Hepatocyte (in vitro differentiated cells): ENCODE measurements around the gene SDHAF3. TPM values are rescaled to one million over a fixed set of nuclear protein-coding genes. Genes with fewer than 3 reads are reported as not detected.

Experiments used
- DNase-seq: peaks from one replicate; pipeline ENCODE4 v3.0.0-alpha.2; 2016; ENCODE audit warnings: low spot score
- H2AFZ ChIP-seq: fragments of 200-600 bp; sonication (generic); 2 replicates; pipeline ENCODE4 v1.6.0; 2016; ENCODE audit warnings: antibody characterized with exemption, mild to moderate bottlenecking
- H3K27ac ChIP-seq: fragments of 200-600 bp; sonication (generic); 2 replicates; pipeline ENCODE4 v1.5.1; 2016; ENCODE audit warnings: mild to moderate bottlenecking
- H3K27me3 ChIP-seq: fragments of 200-600 bp; sonication (generic); 2 replicates; pipeline ENCODE4 v1.6.1; 2016
- H3K36me3 ChIP-seq: fragments of 200-600 bp; sonication (generic); replicated peaks from 2 replicates; pipeline ENCODE4 v1.5.1; 2016; ENCODE audit warnings: low read depth; ENCODE audit not compliant: insufficient read depth
- H3K4me1 ChIP-seq: fragments of 200-600 bp; sonication (generic); 2 replicates; pipeline ENCODE4 v1.5.1; 2016; ENCODE audit warnings: mild to moderate bottlenecking, moderate library complexity; ENCODE audit not compliant: insufficient read depth
- H3K4me2 ChIP-seq: fragments of 200-600 bp; sonication (generic); 2 replicates; pipeline ENCODE4 v1.6.0; 2016
- H3K4me3 ChIP-seq: fragments of 200-600 bp; sonication (generic); 2 replicates; pipeline ENCODE4 v1.5.1; 2016; ENCODE audit warnings: mild to moderate bottlenecking
- H3K79me2 ChIP-seq: fragments of 200-600 bp; sonication (generic); 2 replicates; pipeline ENCODE4 v1.6.0; 2017; ENCODE audit warnings: mild to moderate bottlenecking
- H3K9me2 ChIP-seq: fragments of 200-600 bp; sonication (generic); replicated peaks from 2 replicates; pipeline ENCODE4 v1.6.0; 2017; ENCODE audit warnings: mild to moderate bottlenecking; ENCODE audit not compliant: insufficient read depth
- H3K9me3 ChIP-seq: fragments of 200-600 bp; sonication (generic); 2 replicates; pipeline ENCODE4 v1.5.1; 2016; ENCODE audit warnings: low read depth, mild to moderate bottlenecking
- H4K20me1 ChIP-seq: fragments of 200-600 bp; sonication (generic); 2 replicates; pipeline ENCODE4 v1.6.0; 2016; ENCODE audit warnings: mild to moderate bottlenecking; ENCODE audit not compliant: insufficient read depth, poor library complexity, severe bottlenecking
- CTCF ChIP-seq: fragments of 200-600 bp; sonication (generic); IDR thresholded peaks from 2 replicates; pipeline ENCODE4 v1.5.1; 2016; ENCODE audit warnings: antibody characterized with exemption, mild to moderate bottlenecking; ENCODE audit not compliant: poor library complexity
- EZH2 ChIP-seq: fragments of 200-600 bp; sonication (generic); IDR thresholded peaks from 2 replicates; pipeline ENCODE4 v1.6.1; 2016; ENCODE audit warnings: antibody characterized with exemption, mild to moderate bottlenecking, borderline replicate concordance
- EZH2phosphoT487 ChIP-seq: fragments of 200-600 bp; sonication (generic); IDR thresholded peaks from one replicate; pipeline ENCODE4 v1.6.1; 2018; ENCODE audit warnings: antibody characterized with exemption, mild to moderate bottlenecking, low read depth, moderate library complexity; ENCODE audit not compliant: unreplicated experiment, severe bottlenecking
- WGBS: methylation state at CpG from one replicate; pipeline ENCODE4 v1.1.6; 2016; ENCODE audit warnings: low lambda C conversion rate; ENCODE audit errors: missing lambda C conversion rate; 5-methylcytosine and 5-hydroxymethylcytosine counted together
- polyA plus RNA-seq: library from polyadenylated mRNA; unstranded; fragments of >200 nt; fragmentation: Nextera tagmentation; extraction: Ambion mirVana; gene quantifications from 2 replicates; pipeline ENCODE4 v1.2.1, GENCODE V29; 2016
- total RNA-seq: library from RNA; depleted of rRNA; stranded (reverse); fragments of >200 nt; gene quantifications from 2 replicates; pipeline ENCODE4 v1.2.3, GENCODE V29; 2014

The SDHAF3 gene
- total and polyA plus RNA-seq, 2 experiments from 2014 or later, result 17.5 to 20.1 TPM

- Histone ChIP-seq H3K9me2 (no peaks in the 10 kb centered on the region), H3K4me1 (no peaks in the 10 kb centered on the region), H3K4me3 (no peak overlapping the region), H3K27me3 (no peaks in the 10 kb centered on the region), H3K4me2 (no peak overlapping the region), H2AFZ (no peak overlapping the region), H3K27ac (no peak overlapping the region), H3K36me3 (no peaks in the 10 kb centered on the region), H4K20me1 (no peaks in the 10 kb centered on the region), H3K79me2 (no peaks in the 10 kb centered on the region), H3K9me3 (no peaks in the 10 kb centered on the region)
- DNase-seq, result no peak
- WGBS, result 65% methylated on average over 3 of the region's 3 CpGs
- TF ChIP-seq EZH2phosphoT487 (no peak), EZH2 (no peak), CTCF (no peak)
Observed at GRCh38 chr7:97167749-97168148, 50.3 kb downstream of the SDHAF3 start.

- no peaks in the 10 kb centered on the region for H3K79me2 ChIP-seq
- no peaks in the 10 kb centered on the region for H3K9me2 ChIP-seq
- H3K4me1 ChIP-seq, result no peaks in the 10 kb centered on the region
- TF ChIP-seq EZH2 (no peak), CTCF (no peak), EZH2phosphoT487 (no peak)
- no peak overlapping the region for H3K4me3 ChIP-seq
- no peaks in the 10 kb centered on the region for H3K27me3 ChIP-seq
- H3K9me3 ChIP-seq, result no peaks in the 10 kb centered on the region
- no peak overlapping the region for H3K4me2 ChIP-seq
- H2AFZ ChIP-seq, result no peak overlapping the region
- DNase-seq, result no peak
- no peak overlapping the region for H3K27ac ChIP-seq
- H3K36me3 ChIP-seq, result no peaks in the 10 kb centered on the region
- H4K20me1 ChIP-seq, result no peaks in the 10 kb centered on the region
Observed at GRCh38 chr7:97174303-97174702, 56.8 kb downstream of the SDHAF3 start.

GRCh38 chr7:97179454-97180104, 62.1 kb downstream of the SDHAF3 start:
- no peaks in the 10 kb centered on the region for H3K36me3 ChIP-seq
- WGBS, result 15% methylated on average over 2 of the region's 2 CpGs
- TF ChIP-seq CTCF (peak; percentile 91), EZH2phosphoT487 (no peak)
- no peaks in the 10 kb centered on the region for H3K4me1 ChIP-seq
- no peaks in the 10 kb centered on the region for H3K9me3 ChIP-seq
- no peaks in the 10 kb centered on the region for H3K27me3 ChIP-seq
- no peaks in the 10 kb centered on the region for H3K9me2 ChIP-seq
- H3K4me2 ChIP-seq, result no peak overlapping the region
- H4K20me1 ChIP-seq, result no peaks in the 10 kb centered on the region
- no peak overlapping the region for H2AFZ ChIP-seq
- no peak overlapping the region for H3K27ac ChIP-seq
- no peak overlapping the region for H3K4me3 ChIP-seq
- no peaks in the 10 kb centered on the region for H3K79me2 ChIP-seq
- peak; percentile 79 for DNase-seq
